ENCODE results near the gene ZFP92. TPM values are rescaled to one million over a fixed set of nuclear protein-coding genes. Genes with fewer than 3 reads are reported as not detected.

ZFP92 gene
- total and polyA plus RNA-seq, 2 donors (not counting 1 experiment from before 2014, with no cell fraction given) = 0.06 to 0.17 TPM

DNA sequence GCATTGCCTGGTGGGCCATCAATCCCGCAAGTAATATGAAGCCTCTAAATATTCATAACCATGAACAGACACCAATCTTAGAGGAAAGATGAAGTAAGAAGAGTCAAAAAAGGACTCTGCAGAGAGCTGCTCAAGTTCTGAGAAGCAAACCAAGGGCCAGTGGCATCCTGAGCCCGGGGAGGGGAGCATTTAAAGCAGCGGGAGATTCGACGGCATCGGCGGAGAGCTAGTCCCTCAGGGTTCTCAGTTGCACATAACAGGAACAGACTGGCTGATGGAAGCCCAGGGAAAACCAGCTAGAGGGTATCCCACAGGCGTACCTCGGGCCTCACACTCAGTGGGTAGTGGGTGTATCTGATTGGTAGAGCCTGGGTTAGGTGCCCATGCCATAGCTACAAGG, 5.3 kb upstream of the ZFP92 start:
- Histone ChIP-seq H3K4me1 (ENCODE audit: control insufficient read depth, extremely low read depth, insufficient read depth, low read length) (no peaks in the 10 kb centered on the region), H3K27me3 (ENCODE audit: control insufficient read depth, insufficient read depth, low read length) (no peaks in the 10 kb centered on the region), H3K79me2 (ENCODE audit: control insufficient read depth, insufficient read depth, low read length) (no peaks in the 10 kb centered on the region), H3K4me2 (ENCODE audit: extremely low read depth, insufficient read depth, low read length) (no peak overlapping the region), H2AFZ (ENCODE audit: low read length) (no peak overlapping the region), H4K20me1 (ENCODE audit: control insufficient read depth, extremely low read depth, insufficient read depth, low read length) (no peaks in the 10 kb centered on the region), H3K27ac (ENCODE audit: insufficient read depth, low read length) (no peak overlapping the region), H3K36me3 (ENCODE audit: control insufficient read depth, insufficient read depth, low read length) (no peaks in the 10 kb centered on the region), H3K9ac (ENCODE audit: insufficient read depth, low read length) (no peak overlapping the region), H3K9me3 (ENCODE audit: control insufficient read depth, insufficient read depth, low read depth, low read length) (no peaks in the 10 kb centered on the region), H3K4me3 (replicated peaks in 1 of 4; ENCODE audit: control extremely low read depth in 1 of 4, insufficient read depth in 1 of 4, low read depth in 3 of 4, low read length in 4 of 4) (no peak overlapping the region)
- no peak for TF ChIP-seq EZH2 (IDR thresholded peaks at IDR 0.05; ENCODE audit: low read length, missing control alignments)
- TF ChIP-seq, protein P1, sequence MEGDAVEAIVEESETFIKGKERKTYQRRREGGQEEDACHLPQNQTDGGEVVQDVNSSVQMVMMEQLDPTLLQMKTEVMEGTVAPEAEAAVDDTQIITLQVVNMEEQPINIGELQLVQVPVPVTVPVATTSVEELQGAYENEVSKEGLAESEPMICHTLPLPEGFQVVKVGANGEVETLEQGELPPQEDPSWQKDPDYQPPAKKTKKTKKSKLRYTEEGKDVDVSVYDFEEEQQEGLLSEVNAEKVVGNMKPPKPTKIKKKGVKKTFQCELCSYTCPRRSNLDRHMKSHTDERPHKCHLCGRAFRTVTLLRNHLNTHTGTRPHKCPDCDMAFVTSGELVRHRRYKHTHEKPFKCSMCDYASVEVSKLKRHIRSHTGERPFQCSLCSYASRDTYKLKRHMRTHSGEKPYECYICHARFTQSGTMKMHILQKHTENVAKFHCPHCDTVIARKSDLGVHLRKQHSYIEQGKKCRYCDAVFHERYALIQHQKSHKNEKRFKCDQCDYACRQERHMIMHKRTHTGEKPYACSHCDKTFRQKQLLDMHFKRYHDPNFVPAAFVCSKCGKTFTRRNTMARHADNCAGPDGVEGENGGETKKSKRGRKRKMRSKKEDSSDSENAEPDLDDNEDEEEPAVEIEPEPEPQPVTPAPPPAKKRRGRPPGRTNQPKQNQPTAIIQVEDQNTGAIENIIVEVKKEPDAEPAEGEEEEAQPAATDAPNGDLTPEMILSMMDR (conservative IDR thresholded peaks at IDR 0.05 in 1 of 2, IDR thresholded peaks at IDR 0.05 in 1 of 2; ENCODE audit: low read depth in 1 of 2, low read length in 2 of 2) = no peak
- DNase-seq (ENCODE audit: low read depth in 2 of 2) = no peak

DNA sequence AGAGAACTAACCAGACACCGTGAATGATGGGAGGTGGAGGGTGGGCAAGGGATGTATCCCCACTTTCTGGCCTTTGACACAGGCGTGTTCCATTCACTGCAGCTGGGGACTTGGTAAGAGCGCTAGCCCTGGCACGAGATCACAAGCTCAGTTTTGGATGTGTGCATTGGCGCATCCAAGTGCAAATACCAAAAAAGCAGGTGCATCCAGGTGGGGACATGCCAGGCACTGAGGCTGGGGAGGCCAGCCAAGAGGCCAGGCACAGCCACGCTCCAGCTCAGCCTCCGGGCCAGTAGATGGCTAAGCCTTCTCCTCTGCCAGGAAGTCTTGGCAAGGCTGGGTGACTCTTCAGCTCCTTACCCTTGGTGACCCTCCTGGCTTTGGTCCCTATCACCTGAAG, 4.4 kb upstream of the ZFP92 start:
- Histone ChIP-seq H3K27me3 (ENCODE audit: control insufficient read depth, insufficient read depth, low read length) (peaks cover 1% of the 10 kb centered on the region), H3K36me3 (ENCODE audit: control insufficient read depth, insufficient read depth, low read length) (no peaks in the 10 kb centered on the region), H4K20me1 (ENCODE audit: control insufficient read depth, extremely low read depth, insufficient read depth, low read length) (no peaks in the 10 kb centered on the region), H3K27ac (ENCODE audit: insufficient read depth, low read length) (no peak overlapping the region), H3K9me3 (ENCODE audit: control insufficient read depth, insufficient read depth, low read depth, low read length) (no peaks in the 10 kb centered on the region), H3K79me2 (ENCODE audit: control insufficient read depth, insufficient read depth, low read length) (no peaks in the 10 kb centered on the region), H3K4me2 (ENCODE audit: extremely low read depth, insufficient read depth, low read length) (no peak overlapping the region), H3K4me3 (replicated peaks in 1 of 4; ENCODE audit: control extremely low read depth in 1 of 4, insufficient read depth in 1 of 4, low read depth in 3 of 4, low read length in 4 of 4) (no peak overlapping the region), H2AFZ (ENCODE audit: low read length) (no peak overlapping the region), H3K9ac (ENCODE audit: insufficient read depth, low read length) (no peak overlapping the region), H3K4me1 (ENCODE audit: control insufficient read depth, extremely low read depth, insufficient read depth, low read length) (no peaks in the 10 kb centered on the region)
- no peak for DNase-seq (ENCODE audit: low read depth in 2 of 2)
- TF ChIP-seq EZH2 (IDR thresholded peaks at IDR 0.05; ENCODE audit: low read length, missing control alignments) = no peak
- TF ChIP-seq, protein P1 (conservative IDR thresholded peaks at IDR 0.05 in 1 of 2, IDR thresholded peaks at IDR 0.05 in 1 of 2; ENCODE audit: low read depth in 1 of 2, low read length in 2 of 2) = no peak

DNA sequence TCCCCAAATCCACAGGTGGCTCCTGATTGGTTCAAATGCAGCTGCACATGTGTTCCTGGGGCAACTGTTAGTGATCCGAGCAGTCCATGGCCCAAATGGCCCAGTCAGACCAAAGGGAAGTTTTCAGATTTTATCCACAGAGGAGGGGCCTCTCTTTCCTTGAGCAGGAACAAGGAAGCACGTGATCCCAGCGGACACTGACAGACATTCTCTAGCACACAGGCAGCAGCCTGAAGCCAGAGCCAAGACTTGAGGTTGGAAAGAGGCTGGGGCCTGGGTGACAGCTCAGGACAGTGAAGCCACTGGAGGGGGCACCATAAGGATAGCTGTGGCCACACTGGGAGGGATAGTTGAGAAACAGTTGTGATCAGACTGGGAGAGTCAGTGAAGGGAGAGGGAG, 3.5 kb upstream of the ZFP92 start:
- no peaks in the 10 kb centered on the region for H3K36me3 ChIP-seq (ENCODE audit: control insufficient read depth, insufficient read depth, low read length)
- no peak overlapping the region for H3K9ac ChIP-seq (ENCODE audit: insufficient read depth, low read length)
- H3K27ac ChIP-seq (ENCODE audit: insufficient read depth, low read length) = no peak overlapping the region
- peaks cover 4% of the 10 kb centered on the region for H3K27me3 ChIP-seq (ENCODE audit: control insufficient read depth, insufficient read depth, low read length)
- H3K4me3 ChIP-seq (replicated peaks in 1 of 4; ENCODE audit: control extremely low read depth in 1 of 4, insufficient read depth in 1 of 4, low read depth in 3 of 4, low read length in 4 of 4) = no peak overlapping the region
- TF ChIP-seq, protein P1 (conservative IDR thresholded peaks at IDR 0.05 in 1 of 2, IDR thresholded peaks at IDR 0.05 in 1 of 2; ENCODE audit: low read depth in 1 of 2, low read length in 2 of 2) = no peak
- no peak for TF ChIP-seq EZH2 (IDR thresholded peaks at IDR 0.05; ENCODE audit: low read length, missing control alignments)
- H3K4me1 ChIP-seq (ENCODE audit: control insufficient read depth, extremely low read depth, insufficient read depth, low read length) = no peaks in the 10 kb centered on the region
- H4K20me1 ChIP-seq (ENCODE audit: control insufficient read depth, extremely low read depth, insufficient read depth, low read length) = no peaks in the 10 kb centered on the region
- DNase-seq (ENCODE audit: low read depth in 2 of 2) = no peak
- no peak overlapping the region for H2AFZ ChIP-seq (ENCODE audit: low read length)
- no peak overlapping the region for H3K4me2 ChIP-seq (ENCODE audit: extremely low read depth, insufficient read depth, low read length)
- H3K79me2 ChIP-seq (ENCODE audit: control insufficient read depth, insufficient read depth, low read length) = no peaks in the 10 kb centered on the region
- H3K9me3 ChIP-seq (ENCODE audit: control insufficient read depth, insufficient read depth, low read depth, low read length) = no peaks in the 10 kb centered on the region
